GM08714 (cell line): Measurements from ENCODE around the gene TLCD3B.
"Not testable (repeated sequence)": the region's sequence is repeated elsewhere in the genome, so short reads cannot be mapped to it uniquely, and the experiment has no call there.

Experiments used
- H3K4me3 ChIP-seq: fragments of 200-500 bp; sonication (Bioruptor generic); 2 replicates; pipeline ENCODE4 v1.5.1; 2014; ENCODE audit warnings: mild to moderate bottlenecking, low read length, inconsistent platforms
- ZNF274 ChIP-seq: IDR thresholded peaks from 2 replicates; pipeline ENCODE4 v1.6.1; 2012; ENCODE audit warnings: mild to moderate bottlenecking, low read depth, low read length

TLCD3B gene

GRCh38 chr16:30024451-30024850, 6.6 kb downstream of the TLCD3B start:
- H3K4me3 ChIP-seq, result no peak overlapping the region
- no peak for TF ChIP-seq ZNF274

GRCh38 chr16:30023586-30023985, 7.5 kb downstream of the TLCD3B start:
- H3K4me3 ChIP-seq, result no peak overlapping the region
- no peak for TF ChIP-seq ZNF274

DNA sequence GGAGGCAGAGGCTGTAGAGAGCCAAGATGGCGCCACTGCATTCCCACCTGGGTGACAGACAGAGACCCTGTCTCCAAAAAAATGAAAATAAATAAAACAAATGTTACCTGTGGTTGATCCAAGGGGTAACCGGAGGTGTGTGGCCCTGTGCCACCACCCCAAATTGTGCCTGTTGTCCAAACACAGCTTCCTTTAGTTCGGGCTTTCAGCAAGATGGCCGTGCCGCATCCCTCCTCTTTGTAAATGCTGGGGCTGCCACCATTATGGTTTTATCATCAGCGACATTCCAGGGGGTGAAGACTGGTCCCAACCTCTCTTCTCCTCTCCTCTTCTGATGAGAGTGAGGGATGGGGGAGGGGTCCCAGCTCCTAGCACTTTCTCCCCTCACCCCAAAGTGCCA, 8.2 kb downstream of the TLCD3B start, which contains the start of gene C16orf92:
Gene C16orf92 (plus strand): TSS at position 312 of the 400 bp plus-strand sequence. CDS start 143 bp downstream, outside the sequence.
- TF ChIP-seq ZNF274, result no peak
- no peak within 1 kb of the TSS for H3K4me3 ChIP-seq

- no peak for TF ChIP-seq ZNF274
- no peak overlapping the region for H3K4me3 ChIP-seq
Observed at GRCh38 chr16:30018731-30019158, 12.3 kb downstream of the TLCD3B start.

DNA sequence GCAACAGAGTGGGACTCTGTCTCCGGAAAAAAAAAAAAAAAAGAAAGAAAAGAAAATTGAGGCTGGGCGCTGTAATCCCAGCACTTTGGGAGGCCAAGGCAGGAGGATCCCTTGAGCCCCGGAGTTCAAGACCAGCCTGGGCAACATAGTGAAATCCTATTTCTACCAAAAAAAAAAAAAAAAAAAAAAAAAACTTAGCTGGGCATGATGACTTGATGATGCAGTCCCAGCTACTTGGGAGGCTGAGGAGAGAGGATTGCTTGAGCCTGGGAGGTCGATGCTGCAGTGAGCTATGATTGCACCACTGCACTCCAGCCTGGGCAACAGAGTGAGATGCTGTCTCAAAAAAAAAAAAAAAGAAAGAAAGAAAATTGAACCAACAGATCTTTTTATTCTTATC, 13.1 kb downstream of the TLCD3B start:
- not testable (repeated sequence) for H3K4me3 ChIP-seq

GRCh38 chr16:30017277-30017656, 13.8 kb downstream of the TLCD3B start:
- H3K4me3 ChIP-seq, result no peak overlapping the region
- TF ChIP-seq ZNF274, result no peak

GRCh38 chr16:30016555-30017276, 14.4 kb downstream of the TLCD3B start:
- TF ChIP-seq ZNF274, result no peak
- H3K4me3 ChIP-seq, result no peak overlapping the region

GRCh38 chr16:30015450-30015849, 15.6 kb downstream of the TLCD3B start:
- not testable (repeated sequence) for H3K4me3 ChIP-seq

DNA sequence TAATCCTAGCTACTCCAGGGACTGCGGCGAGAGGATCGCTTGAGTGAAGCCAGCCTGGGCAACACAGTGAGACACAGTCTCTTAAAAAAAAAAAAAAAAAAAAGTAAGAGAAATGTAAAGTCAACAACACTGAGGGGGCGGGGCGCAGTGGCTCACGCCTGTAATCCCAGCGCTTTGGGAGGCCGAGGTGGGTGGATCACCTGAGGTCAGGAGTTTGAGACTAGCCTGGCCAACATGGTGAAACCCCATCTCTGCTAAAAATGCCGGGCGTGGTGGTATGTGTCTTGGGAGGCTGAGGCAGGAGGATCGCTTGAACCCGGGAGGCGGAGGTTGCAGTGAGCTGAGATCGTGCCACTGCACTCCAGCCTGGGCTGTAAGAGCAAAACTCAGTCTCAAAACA, 18.5 kb downstream of the TLCD3B start:
- H3K4me3 ChIP-seq, result not testable (repeated sequence)

GRCh38 chr16:30011714-30012504, 19.2 kb downstream of the TLCD3B start:
- H3K4me3 ChIP-seq, result no peak overlapping the region
- no peak for TF ChIP-seq ZNF274

- peak within 1 kb of the TSS; percentile 35; the same call in 1 of the 2 replicates for H3K4me3 ChIP-seq
- TF ChIP-seq ZNF274, result no peak
Observed at GRCh38 chr16:30010844-30011713, 20.0 kb downstream of the TLCD3B start, which contains the start of gene DOC2A. Gene DOC2A, minus strand, starts transcription at chr16:30011027. Its CDS starts 805 bp downstream, at chr16:30010222.

DNA sequence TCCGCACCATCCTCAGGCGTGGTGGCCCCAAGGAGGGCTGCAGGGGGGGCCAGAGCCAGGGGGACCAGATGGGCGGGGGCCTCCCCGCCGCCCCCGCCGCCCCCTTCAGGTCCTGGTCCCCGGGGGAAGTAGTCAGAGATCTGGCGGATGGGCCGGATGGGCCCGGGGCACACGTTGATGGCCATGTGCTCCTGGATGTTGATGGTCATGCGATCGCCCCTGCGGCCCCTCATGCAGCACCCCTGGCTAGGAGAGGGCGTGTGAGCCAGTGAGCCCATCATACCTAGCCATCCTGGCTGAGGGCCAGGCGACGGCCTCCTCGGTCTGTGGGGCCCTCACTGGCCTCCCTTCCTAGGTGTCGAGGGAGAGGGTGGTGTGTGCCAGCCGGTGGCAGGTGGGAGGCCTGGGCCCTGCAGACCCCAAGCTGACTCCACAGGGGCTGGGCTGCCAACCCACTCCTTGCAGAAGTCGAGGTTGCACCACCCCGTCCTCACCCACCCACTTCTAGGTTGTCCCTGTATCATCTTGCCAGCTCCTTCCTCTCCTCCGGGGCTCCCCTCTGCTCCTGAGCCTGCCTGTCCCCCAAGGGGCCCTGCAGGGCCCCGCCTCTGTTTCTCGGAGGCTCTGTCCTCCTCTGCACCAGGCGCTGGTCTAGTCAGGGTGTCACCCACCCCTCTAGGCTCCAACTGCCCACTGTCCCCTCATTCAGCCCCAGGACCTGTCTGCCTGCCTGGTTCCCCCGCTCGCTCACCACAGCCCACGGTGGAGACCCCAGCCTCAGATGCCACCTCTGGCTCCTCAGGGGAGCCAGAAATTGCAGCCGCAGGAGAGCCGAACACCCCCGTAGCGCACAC, 20.9 kb downstream of the TLCD3B start:
- H3K4me3 ChIP-seq, result no peak overlapping the region

GRCh38 chr16:30009085-30009862, 21.8 kb downstream of the TLCD3B start:
- no peak for TF ChIP-seq ZNF274
- H3K4me3 ChIP-seq, result no peak overlapping the region

More for the DNA sequence above, 20.9 kb downstream of the TLCD3B start:
- no peak for TF ChIP-seq ZNF274
